Epidermal melanocyte (primary cell): ENCODE measurements around the gene CPSF4L.
"Not testable (repeated sequence)": the region's sequence is repeated elsewhere in the genome, so short reads cannot be mapped to it uniquely, and the experiment has no call there.

ENCODE experiments used
- DNase-seq: peaks from one replicate; pipeline ENCODE4 v3.0.0; 2011; ENCODE audit warnings: low spot score; ENCODE audit not compliant: insufficient read length

Gene CPSF4L

GRCh38 chr17:73261617-73261951 is at the start of gene CPSF4L:
Gene CPSF4L (minus strand): TSS chr17:73261880. CDS start chr17:73261818, 62 bp downstream.
- no peak for DNase-seq

DNA sequence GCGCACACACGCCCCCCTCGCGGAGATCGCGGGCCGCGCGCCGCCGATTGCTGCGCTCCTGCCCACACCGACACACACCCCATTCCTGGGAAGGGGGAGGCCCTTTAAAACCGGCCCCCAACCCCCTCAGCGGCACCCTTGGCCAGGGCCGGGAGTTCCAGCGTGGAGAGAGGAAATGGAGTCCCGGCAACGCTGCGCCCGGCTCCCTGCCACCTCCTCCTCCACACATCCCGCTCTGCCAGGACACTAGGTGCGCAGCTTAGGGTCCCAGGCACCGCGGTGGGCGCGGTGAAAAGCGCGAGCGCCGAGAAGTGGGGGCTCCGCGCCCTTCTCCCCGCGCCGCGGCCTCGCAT is 49.7 kb upstream of the CPSF4L start:
- no peak for DNase-seq

DNA sequence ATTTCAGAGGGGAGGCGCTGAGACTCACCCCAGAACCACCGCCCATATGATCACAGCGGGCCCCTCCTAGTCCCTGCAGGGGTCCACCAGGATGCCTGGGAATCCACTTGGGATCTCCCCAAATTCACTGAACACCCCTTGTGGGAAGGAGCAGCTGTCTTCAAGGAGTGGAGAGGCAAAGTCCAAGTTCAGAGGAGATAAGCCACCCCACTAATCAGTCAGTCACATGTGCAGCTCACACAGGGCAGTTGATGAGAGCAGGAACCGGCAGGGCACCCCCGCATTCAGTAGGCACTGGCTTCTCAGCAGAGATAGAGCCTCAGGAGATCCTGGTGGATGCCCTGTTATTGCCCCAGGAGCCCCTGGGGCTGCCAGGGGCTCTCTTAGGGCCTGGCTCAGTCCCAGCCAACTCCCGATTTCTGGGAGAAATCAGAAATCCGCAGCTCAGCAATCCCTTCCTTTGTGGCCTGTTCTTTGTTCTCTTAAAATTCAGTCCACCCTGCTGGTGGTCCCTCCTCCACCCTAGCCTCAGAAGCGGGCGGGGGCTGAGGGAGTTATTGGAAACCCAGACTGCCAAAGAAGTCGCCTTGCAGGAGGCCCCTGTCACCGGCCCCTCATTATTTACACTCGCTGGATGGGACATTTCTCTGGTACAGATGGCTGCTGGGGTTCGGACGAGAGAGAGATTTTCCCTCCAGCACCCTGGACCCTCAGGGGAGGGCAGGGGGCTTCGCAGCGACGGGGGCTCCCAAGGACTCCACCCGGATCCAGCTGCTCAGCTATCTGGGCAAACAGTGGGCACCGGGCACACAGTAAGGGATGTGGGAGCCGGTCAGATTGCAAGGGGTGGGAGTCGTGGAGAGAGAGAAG is 48.3 kb upstream of the CPSF4L start:
- DNase-seq = no peak

DNA sequence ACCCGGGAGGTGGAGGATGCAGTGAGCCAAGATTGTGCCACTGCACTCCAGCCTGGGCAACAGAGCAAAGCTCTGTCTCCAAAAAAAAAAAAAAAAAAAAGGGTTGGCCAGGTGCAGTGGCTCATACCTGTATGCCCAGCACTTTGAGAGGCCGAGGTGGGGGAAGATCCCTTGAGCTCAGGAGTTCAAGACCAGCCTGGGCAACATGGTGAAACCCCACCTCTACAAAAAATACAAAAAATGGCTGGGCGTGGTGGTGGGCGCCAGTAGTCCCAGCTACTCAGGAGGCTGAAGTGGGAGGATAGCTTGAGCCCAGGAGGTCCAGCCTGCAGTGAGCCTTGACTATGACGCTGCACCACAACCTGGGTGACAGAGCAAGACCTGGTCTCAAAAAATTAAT is 47.3 kb upstream of the CPSF4L start:
- not testable (repeated sequence) for DNase-seq

GRCh38 chr17:73308017-73308823 is 46.5 kb upstream of the CPSF4L start:
- DNase-seq = no peak

- no peak for DNase-seq
Measured at GRCh38 chr17:73307130-73307529, 45.5 kb upstream of the CPSF4L start.

- no peak for DNase-seq
Measured at GRCh38 chr17:73305845-73306836, 44.5 kb upstream of the CPSF4L start.

DNA sequence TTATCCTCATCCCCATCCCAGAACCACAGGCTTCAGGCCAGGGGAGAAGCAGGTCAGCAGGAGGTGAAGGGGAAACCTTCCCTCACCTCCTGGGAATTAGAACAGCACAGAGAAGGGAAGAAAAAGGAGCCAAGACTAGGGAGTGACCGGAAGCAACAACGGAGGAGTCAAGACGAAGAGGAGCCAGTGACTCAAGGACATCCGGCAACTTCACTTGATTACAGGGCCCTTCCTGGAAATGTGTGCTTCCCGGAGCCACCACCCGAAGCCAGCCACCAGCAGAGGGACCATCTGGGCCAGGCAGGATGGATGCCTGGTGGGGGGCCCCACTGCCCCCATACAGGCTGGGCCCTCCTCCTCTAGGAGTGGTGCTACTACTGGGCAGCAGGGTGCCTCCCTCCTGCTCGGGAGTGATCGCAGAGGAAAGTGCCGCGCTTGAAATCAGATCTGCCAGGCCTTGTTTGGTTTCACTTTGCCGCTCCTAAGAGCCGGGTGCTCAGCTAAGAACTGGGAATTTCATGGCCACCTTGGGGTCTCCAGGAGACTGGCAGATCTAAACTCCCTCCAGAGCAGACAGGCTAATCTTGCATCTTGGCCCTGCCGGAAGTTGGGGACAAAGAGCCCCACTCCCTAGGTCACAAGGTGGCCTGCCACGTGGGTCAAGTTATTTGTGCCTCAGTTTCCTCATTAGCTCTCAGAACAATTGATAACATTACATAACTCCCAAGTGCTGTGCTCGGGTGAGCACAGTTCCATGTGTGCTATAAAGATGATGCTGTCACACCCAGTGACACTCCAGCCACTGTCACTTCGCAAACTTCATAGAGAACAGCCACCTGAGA is 43.5 kb upstream of the CPSF4L start:
- DNase-seq = no peak

GRCh38 chr17:73304438-73304837 is 42.8 kb upstream of the CPSF4L start:
- DNase-seq = no peak

GRCh38 chr17:73302189-73302588 is 40.5 kb upstream of the CPSF4L start:
- DNase-seq = no peak

GRCh38 chr17:73301369-73301768 is 39.7 kb upstream of the CPSF4L start:
- DNase-seq = no peak

GRCh38 chr17:73300392-73300791 is 38.7 kb upstream of the CPSF4L start:
- no peak for DNase-seq

DNA sequence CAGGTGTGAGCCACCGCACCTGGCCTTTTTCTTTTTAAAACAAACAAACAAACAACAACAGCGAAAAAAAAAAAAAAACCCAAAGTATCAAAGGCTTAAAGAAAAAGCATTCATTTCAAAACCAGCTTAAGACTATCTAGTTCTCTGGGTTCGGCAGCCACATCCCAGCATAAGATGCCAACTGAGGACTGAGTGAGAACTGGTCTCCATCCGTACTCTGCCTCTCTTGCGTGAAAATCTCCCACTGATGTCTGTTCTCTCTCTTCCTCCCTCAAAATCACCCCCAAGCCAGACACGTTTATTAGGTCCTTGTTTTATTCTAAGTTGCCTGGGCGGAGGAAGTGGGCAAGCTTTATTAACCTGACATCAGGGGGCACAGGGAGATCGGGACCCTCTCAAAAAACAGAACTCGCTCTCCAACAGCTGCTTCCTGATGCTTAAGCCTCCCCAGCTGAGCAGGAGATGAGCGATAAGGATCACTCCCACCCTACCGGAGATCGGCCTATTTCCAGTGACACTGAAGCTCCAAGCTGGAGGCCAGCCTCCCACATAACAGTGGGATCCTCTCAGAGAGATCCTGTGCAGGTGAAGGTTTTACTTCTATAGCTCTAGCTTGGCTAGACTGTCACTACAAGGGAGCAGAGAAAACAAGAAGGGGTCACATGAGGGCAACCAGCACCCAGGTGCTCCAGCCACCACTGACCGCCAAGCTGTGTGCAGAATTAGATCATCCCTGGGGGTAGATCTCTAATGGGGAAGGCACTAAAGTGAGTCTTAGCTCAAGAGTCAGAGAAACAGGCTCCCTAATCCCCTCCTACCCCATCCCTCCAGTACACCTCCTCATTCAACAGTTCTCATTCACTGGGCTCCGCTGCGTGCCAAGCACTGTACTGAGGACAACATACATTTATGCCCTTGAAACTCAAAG is 36.5 kb upstream of the CPSF4L start:
- no peak for DNase-seq

GRCh38 chr17:73293480-73293911 is 31.8 kb upstream of the CPSF4L start:
- DNase-seq = no peak

DNA sequence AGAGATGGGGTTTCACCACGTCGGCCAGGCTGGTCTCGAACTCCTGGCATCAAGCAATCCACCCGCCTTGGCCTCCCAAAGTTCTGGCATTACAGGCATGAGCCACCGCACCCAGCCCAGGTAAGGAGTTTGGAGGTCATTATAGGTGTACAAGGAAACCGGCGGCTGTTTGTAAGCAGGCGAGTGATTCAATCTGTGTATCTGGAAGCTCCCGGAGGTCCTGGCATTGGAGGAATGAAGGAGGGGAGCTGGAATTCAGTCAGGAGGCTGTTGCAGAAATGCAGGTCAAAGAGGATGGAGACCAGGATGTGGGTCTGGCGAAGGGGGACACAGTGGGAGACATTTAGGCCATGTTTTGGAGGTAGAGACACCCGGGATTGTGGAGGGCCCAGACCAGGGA is 31.4 kb upstream of the CPSF4L start:
- no peak for DNase-seq

GRCh38 chr17:73292031-73292531 is 30.4 kb upstream of the CPSF4L start:
- DNase-seq = no peak

- DNase-seq = no peak
Measured at GRCh38 chr17:73291260-73291801, 29.7 kb upstream of the CPSF4L start.

DNA sequence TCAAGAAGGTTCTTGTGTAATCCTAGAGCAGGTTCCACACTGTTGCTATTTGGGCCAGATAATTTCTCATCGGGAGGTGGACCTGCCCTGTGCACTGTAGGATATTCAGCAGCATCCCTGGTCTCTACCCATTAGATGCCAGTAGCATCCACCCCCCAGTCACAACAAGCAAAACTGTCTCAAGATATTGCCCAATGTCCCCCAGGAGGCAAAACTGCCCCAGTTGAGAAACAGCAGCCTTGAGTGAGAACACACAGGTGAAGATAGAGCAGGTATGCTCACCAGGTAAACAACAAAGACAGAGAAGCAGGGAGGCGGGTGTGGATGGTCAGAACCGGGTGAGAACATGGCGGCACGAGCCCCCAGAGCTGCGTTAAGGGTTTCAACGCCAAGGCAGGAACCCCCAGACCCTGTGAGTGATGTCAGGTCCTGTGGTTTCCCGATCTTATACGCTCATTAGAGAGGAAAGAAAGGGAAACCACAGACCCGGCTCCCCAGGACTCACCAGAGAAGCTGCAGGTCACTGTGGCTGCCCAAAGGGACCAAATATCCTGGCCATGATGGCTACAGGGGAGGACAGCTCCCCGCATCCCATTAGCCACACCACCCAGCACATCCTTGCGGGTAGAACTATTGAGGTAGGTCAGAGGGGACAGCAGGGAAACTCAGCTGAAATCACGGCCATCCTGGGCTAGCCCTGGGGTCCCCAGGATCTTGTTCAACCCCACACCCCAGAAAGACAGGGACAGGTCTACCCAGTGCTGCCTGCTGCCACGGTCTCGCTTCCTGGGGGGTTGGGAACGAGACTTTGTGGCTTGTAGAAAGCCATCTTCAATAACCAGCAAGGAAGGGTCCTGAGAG is 28.9 kb upstream of the CPSF4L start:
- no peak for DNase-seq
